Mucosa of rectum (tissue), 2 donors: ENCODE data around the gene PRRX2.

Experiments
- H3K27ac ChIP-seq, 2 donors: one replicate each; pipeline ENCODE4 v1.7.0; 2013; ENCODE audit warnings: inconsistent platforms in 2 of 2, low read depth in 2 of 2, low read length in 2 of 2
- H3K27me3 ChIP-seq, 2 donors: one replicate each; pipeline ENCODE4 v1.7.0; 2013; ENCODE audit warnings: low read length in 2 of 2; ENCODE audit not compliant: control insufficient read depth in 2 of 2, insufficient read depth in 2 of 2
- H3K36me3 ChIP-seq, 2 donors: one replicate each; pipeline ENCODE4 v1.7.0; 2013; ENCODE audit warnings: low read length in 2 of 2; ENCODE audit not compliant: control insufficient read depth in 2 of 2, insufficient read depth in 2 of 2
- H3K4me1 ChIP-seq, 2 donors: one replicate each; pipeline ENCODE4 v1.7.0; 2013; ENCODE audit warnings: low read length in 2 of 2, mild to moderate bottlenecking in 1 of 2; ENCODE audit not compliant: control insufficient read depth in 2 of 2, insufficient read depth in 2 of 2
- H3K4me3 ChIP-seq, 2 donors: one replicate each; pipeline ENCODE4 v1.7.0; 2013; ENCODE audit warnings: low read length in 2 of 2
- H3K9ac ChIP-seq, 2 donors: one replicate each; pipeline ENCODE4 v1.7.0; 2013; ENCODE audit warnings: low read length in 2 of 2, low read depth in 1 of 2, mild to moderate bottlenecking in 1 of 2
- H3K9me3 ChIP-seq, 2 donors: one replicate each; pipeline ENCODE4 v1.7.0; 2013; ENCODE audit warnings: low read length in 2 of 2; ENCODE audit not compliant: control insufficient read depth in 2 of 2
- donor health status: healthy.
- donor health status: Normal muscosa, but diverticular disease.

The PRRX2 gene

GRCh38 chr9:129714511-129715061, 49.1 kb downstream of the PRRX2 start:
- Histone ChIP-seq H3K9me3 (no peaks in the 10 kb centered on the region), H3K36me3 (no peaks in the 10 kb centered on the region), H3K9ac (no peak overlapping the region), H3K27ac (no peak overlapping the region), H3K27me3 (peaks cover 0 to 3% of the 10 kb centered on the region in 2 donors), H3K4me3 (no peak overlapping the region), H3K4me1 (peaks cover 0 to 3% of the 10 kb centered on the region in 2 donors)

GRCh38 chr9:129716091-129716490, 50.6 kb downstream of the PRRX2 start:
- Histone ChIP-seq H3K27ac (no peak overlapping the region), H3K4me1 (peaks cover 0 to 3% of the 10 kb centered on the region in 2 donors), H3K9me3 (no peaks in the 10 kb centered on the region), H3K36me3 (no peaks in the 10 kb centered on the region), H3K27me3 (peaks cover 0 to 3% of the 10 kb centered on the region in 2 donors), H3K4me3 (no peak overlapping the region), H3K9ac (no peak overlapping the region)

GRCh38 chr9:129717991-129718390, 52.5 kb downstream of the PRRX2 start:
- peaks cover 0 to 2% of the 10 kb centered on the region in 2 donors for H3K4me1 ChIP-seq

GRCh38 chr9:129718647-129719046, 53.2 kb downstream of the PRRX2 start:
- Histone ChIP-seq H3K27me3 (no peaks in the 10 kb centered on the region), H3K4me1 (no peaks in the 10 kb centered on the region), H3K4me3 (no peak overlapping the region), H3K27ac (no peak overlapping the region), H3K9ac (no peak overlapping the region), H3K9me3 (no peaks in the 10 kb centered on the region), H3K36me3 (no peaks in the 10 kb centered on the region)

More at GRCh38 chr9:129717991-129718390, 52.5 kb downstream of the PRRX2 start:
- no peak overlapping the region for H3K27ac ChIP-seq
- no peak overlapping the region for H3K4me3 ChIP-seq
- H3K9me3 ChIP-seq: no peaks in the 10 kb centered on the region
- H3K36me3 ChIP-seq: no peaks in the 10 kb centered on the region
- no peak overlapping the region for H3K9ac ChIP-seq
- peaks cover 0 to 3% of the 10 kb centered on the region in 2 donors for H3K27me3 ChIP-seq

GRCh38 chr9:129719135-129719534, 53.7 kb downstream of the PRRX2 start:
- no peaks in the 10 kb centered on the region for H3K36me3 ChIP-seq
- no peaks in the 10 kb centered on the region for H3K27me3 ChIP-seq
- H3K27ac ChIP-seq: no peak overlapping the region
- H3K4me1 ChIP-seq: no peaks in the 10 kb centered on the region
- H3K4me3 ChIP-seq: no peak overlapping the region
- no peaks in the 10 kb centered on the region for H3K9me3 ChIP-seq
- H3K9ac ChIP-seq: no peak overlapping the region

GRCh38 chr9:129720181-129720864, 54.9 kb downstream of the PRRX2 start:
- H3K36me3 ChIP-seq: no peaks in the 10 kb centered on the region
- no peak overlapping the region for H3K27ac ChIP-seq
- no peak overlapping the region for H3K9ac ChIP-seq
- H3K9me3 ChIP-seq: no peaks in the 10 kb centered on the region
- no peaks in the 10 kb centered on the region for H3K27me3 ChIP-seq
- H3K4me3 ChIP-seq: no peak overlapping the region
- no peaks in the 10 kb centered on the region for H3K4me1 ChIP-seq

- Histone ChIP-seq H3K4me3 (no peak overlapping the region), H3K27me3 (no peaks in the 10 kb centered on the region), H3K27ac (no peak overlapping the region), H3K36me3 (no peaks in the 10 kb centered on the region), H3K9ac (no peak overlapping the region), H3K4me1 (no peaks in the 10 kb centered on the region), H3K9me3 (no peaks in the 10 kb centered on the region)
Measured at GRCh38 chr9:129720865-129721545, 55.6 kb downstream of the PRRX2 start.

- no peaks in the 10 kb centered on the region for H3K9me3 ChIP-seq
- H3K27me3 ChIP-seq: no peaks in the 10 kb centered on the region
- H3K27ac ChIP-seq: no peak overlapping the region
- peaks cover 0 to 2% of the 10 kb centered on the region in 2 donors for H3K4me1 ChIP-seq
- no peaks in the 10 kb centered on the region for H3K36me3 ChIP-seq
- H3K9ac ChIP-seq: no peak overlapping the region
- H3K4me3 ChIP-seq: no peak overlapping the region
Measured at GRCh38 chr9:129722913-129723312, 57.5 kb downstream of the PRRX2 start.

GRCh38 chr9:129724456-129725190, 59.2 kb downstream of the PRRX2 start:
- Histone ChIP-seq H3K4me3 (no peak overlapping the region), H3K9me3 (no peaks in the 10 kb centered on the region), H3K27ac (no peak overlapping the region), H3K36me3 (no peaks in the 10 kb centered on the region), H3K27me3 (no peaks in the 10 kb centered on the region), H3K4me1 (peaks cover under 1 to 5% of the 10 kb centered on the region in 2 donors), H3K9ac (no peak overlapping the region)

GRCh38 chr9:129725795-129726251, 60.4 kb downstream of the PRRX2 start:
- Histone ChIP-seq H3K36me3 (no peaks in the 10 kb centered on the region), H3K27ac (no peak overlapping the region), H3K4me1 (peaks cover 3 to 5% of the 10 kb centered on the region in 2 donors), H3K4me3 (no peak overlapping the region), H3K9me3 (no peaks in the 10 kb centered on the region), H3K27me3 (no peaks in the 10 kb centered on the region), H3K9ac (no peak overlapping the region)
